ENCODE results near the gene TNIK. TPM values are rescaled to one million over a fixed set of nuclear protein-coding genes. Genes with fewer than 3 reads are reported as not detected.

Gene TNIK
- total RNA-seq, 2 donors from 2014 or later = 9.0 to 11.6 TPM

GRCh38 chr3:171315101-171315500 is 145.1 kb downstream of the TNIK start:
- Histone ChIP-seq H3K9me3 (no peaks in the 10 kb centered on the region), H3K4me1 (peaks cover 0 to 12% of the 10 kb centered on the region in 2 donors), H3K27ac (no peak overlapping the region), H3K36me3 (no peaks in the 10 kb centered on the region), H3K27me3 (no peaks in the 10 kb centered on the region), H3K4me3 (no peak overlapping the region)
- TF ChIP-seq, protein P1, sequence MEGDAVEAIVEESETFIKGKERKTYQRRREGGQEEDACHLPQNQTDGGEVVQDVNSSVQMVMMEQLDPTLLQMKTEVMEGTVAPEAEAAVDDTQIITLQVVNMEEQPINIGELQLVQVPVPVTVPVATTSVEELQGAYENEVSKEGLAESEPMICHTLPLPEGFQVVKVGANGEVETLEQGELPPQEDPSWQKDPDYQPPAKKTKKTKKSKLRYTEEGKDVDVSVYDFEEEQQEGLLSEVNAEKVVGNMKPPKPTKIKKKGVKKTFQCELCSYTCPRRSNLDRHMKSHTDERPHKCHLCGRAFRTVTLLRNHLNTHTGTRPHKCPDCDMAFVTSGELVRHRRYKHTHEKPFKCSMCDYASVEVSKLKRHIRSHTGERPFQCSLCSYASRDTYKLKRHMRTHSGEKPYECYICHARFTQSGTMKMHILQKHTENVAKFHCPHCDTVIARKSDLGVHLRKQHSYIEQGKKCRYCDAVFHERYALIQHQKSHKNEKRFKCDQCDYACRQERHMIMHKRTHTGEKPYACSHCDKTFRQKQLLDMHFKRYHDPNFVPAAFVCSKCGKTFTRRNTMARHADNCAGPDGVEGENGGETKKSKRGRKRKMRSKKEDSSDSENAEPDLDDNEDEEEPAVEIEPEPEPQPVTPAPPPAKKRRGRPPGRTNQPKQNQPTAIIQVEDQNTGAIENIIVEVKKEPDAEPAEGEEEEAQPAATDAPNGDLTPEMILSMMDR (IDR thresholded peaks at IDR 0.05) = no peak
- DNase-seq (ENCODE audit: low spot score) = no peak

GRCh38 chr3:171314341-171314740 is 145.9 kb downstream of the TNIK start:
- DNase-seq (ENCODE audit: low spot score) = no peak
- TF ChIP-seq, protein P1 (IDR thresholded peaks at IDR 0.05) = no peak
- Histone ChIP-seq H3K27me3 (no peaks in the 10 kb centered on the region), H3K9me3 (no peaks in the 10 kb centered on the region), H3K36me3 (no peaks in the 10 kb centered on the region), H3K4me1 (peaks cover 0 to 12% of the 10 kb centered on the region in 2 donors), H3K27ac (no peak overlapping the region), H3K4me3 (no peak overlapping the region)

DNA sequence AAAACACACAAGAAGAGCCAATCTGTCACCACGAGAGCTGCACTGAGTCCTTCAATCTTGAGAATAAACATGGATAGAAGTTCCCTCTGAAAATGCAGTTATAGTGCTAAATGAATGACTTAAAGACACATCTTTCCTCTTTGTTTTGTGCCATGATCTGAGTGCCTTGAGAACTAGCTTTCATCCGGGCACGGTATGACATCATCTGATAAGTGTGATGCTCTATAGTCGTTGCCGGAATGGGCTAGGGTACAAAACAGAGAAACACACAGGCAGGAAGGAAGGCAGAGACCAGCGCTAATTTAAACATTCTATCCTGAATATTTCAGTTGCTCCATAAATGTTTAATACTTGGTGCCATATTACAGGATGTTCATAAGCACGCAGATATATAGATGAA is 146.5 kb downstream of the TNIK start:
- DNase-seq (ENCODE audit: low spot score) = no peak
- H3K27me3 ChIP-seq = no peaks in the 10 kb centered on the region
- no peaks in the 10 kb centered on the region for H3K9me3 ChIP-seq
- H3K36me3 ChIP-seq = no peaks in the 10 kb centered on the region
- H3K4me1 ChIP-seq = peaks cover 0 to 12% of the 10 kb centered on the region in 2 donors
- no peak overlapping the region for H3K4me3 ChIP-seq
- H3K27ac ChIP-seq = no peak overlapping the region
- TF ChIP-seq, protein P1 (IDR thresholded peaks at IDR 0.05) = no peak

DNA sequence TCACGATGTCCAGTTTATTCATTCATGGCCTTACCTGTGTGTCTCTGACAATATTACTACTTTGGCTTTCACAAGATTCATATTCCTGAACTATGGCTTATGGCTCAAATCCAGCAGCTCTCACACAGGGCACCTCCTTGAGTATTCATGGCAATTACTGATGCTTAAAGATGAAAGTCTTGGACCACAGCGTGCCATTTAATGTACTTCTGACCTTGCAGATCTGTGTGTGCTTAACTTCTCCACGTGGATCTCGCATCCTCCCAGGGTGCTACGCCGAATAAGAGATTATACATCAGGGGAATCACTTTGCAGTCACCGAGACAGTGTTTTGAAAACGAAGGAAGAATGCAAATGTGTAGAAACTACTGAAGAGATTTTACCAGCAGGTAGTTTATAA is 147.5 kb downstream of the TNIK start:
- Histone ChIP-seq H3K27me3 (no peaks in the 10 kb centered on the region), H3K27ac (no peak overlapping the region), H3K36me3 (no peaks in the 10 kb centered on the region), H3K4me3 (no peak overlapping the region), H3K4me1 (peaks cover 0 to 12% of the 10 kb centered on the region in 2 donors), H3K9me3 (no peaks in the 10 kb centered on the region)
- TF ChIP-seq, protein P1 (IDR thresholded peaks at IDR 0.05) = no peak
- DNase-seq (ENCODE audit: low spot score) = no peak

DNA sequence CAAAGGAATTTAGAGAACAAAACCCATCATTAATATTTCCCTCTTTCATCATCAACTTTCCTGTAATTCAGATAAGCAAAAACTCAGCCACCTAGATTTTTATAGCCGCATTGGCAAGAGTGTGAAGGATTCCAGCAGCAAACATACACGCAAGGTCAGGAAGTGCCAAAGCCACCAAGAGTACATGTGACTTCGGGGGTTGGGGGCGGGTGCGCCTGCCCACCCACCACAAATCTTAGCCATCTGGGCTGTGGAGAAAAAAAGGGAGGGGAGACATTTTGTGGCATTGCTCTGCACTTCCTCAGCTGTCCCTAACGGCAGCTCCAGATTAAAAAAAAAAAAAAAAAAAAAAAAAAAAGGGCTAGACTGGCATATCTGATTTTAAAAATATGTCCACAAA is 148.4 kb downstream of the TNIK start:
- H3K4me3 ChIP-seq = no peak overlapping the region
- no peak overlapping the region for H3K27ac ChIP-seq
- H3K4me1 ChIP-seq = peaks cover 0 to 5% of the 10 kb centered on the region in 2 donors
- TF ChIP-seq, protein P1 (IDR thresholded peaks at IDR 0.05) = no peak
- DNase-seq (ENCODE audit: low spot score) = no peak
- H3K36me3 ChIP-seq = no peaks in the 10 kb centered on the region
- H3K9me3 ChIP-seq = no peaks in the 10 kb centered on the region
- no peaks in the 10 kb centered on the region for H3K27me3 ChIP-seq

DNA sequence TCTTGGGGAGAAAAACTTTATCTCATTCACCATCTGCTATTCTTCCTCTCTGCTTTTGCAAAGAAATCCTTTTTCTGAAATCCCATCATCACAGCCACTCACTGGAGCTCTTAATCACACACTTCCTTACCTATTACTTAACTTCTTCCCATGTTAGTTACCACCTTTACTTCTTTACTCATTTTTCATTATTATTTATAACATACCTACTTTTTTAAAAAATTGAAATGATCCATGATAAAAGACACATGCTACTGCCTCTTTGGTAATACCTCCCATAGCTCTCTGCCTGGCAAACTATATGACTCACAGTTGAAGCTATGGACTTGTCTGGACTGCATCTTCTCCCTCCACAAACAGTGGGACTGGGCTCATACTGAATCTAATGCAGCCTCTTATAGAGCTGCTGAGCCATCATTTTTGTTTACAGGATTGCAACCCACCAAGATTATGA is 150.3 kb downstream of the TNIK start:
- Histone ChIP-seq H3K27me3 (no peaks in the 10 kb centered on the region), H3K4me3 (no peak overlapping the region), H3K4me1 (peaks cover 0 to 5% of the 10 kb centered on the region in 2 donors), H3K9me3 (no peaks in the 10 kb centered on the region), H3K27ac (no peak overlapping the region), H3K36me3 (no peaks in the 10 kb centered on the region)
- DNase-seq (ENCODE audit: low spot score) = no peak
- TF ChIP-seq, protein P1 (IDR thresholded peaks at IDR 0.05) = no peak

Data from right atrium auricular region (tissue), 2 donors.